GM12878 (cell line): Measurements from ENCODE around the gene CETP. TPM values are rescaled to one million over a fixed set of nuclear protein-coding genes. Genes with fewer than 3 reads are reported as not detected.

Source experiments
- ATF7 ChIP-seq: fragments of 450-650 bp; IDR thresholded peaks from 2 replicates; pipeline ENCODE4 v1.6.1; 2016; ENCODE audit warnings: low read depth, mild to moderate bottlenecking
- BCL3 ChIP-seq: IDR thresholded peaks from 2 replicates; pipeline ENCODE4 v1.6.1; 2011; ENCODE audit warnings: borderline replicate concordance, low read depth, mild to moderate bottlenecking, moderate library complexity, low read length; ENCODE audit not compliant: insufficient read depth, poor library complexity, severe bottlenecking
- CBFB ChIP-seq: IDR thresholded peaks from 2 replicates; pipeline ENCODE4 v1.6.1; 2016; ENCODE audit warnings: antibody characterized with exemption, low read depth
- EED ChIP-seq: sonication (generic); IDR thresholded peaks from 2 replicates; pipeline ENCODE4 v1.6.1; 2016; ENCODE audit warnings: antibody characterized with exemption, low read depth
- EGR1 ChIP-seq, 2 experiments: IDR thresholded peaks; 1 replicate in 1 of 2; 2 replicates in 1 of 2; pipeline ENCODE4 v1.6.1; 2011 to 2012; ENCODE audit warnings: low read depth in 2 of 2, low read length in 2 of 2, borderline replicate concordance in 1 of 2, mild to moderate bottlenecking in 1 of 2, moderate library complexity in 1 of 2
- GATAD2B ChIP-seq: fragments of 450-650 bp; conservative IDR thresholded peaks from 2 replicates; pipeline ENCODE4 v1.6.1; 2017; ENCODE audit warnings: low read depth, mild to moderate bottlenecking, moderate library complexity
- IKZF1 ChIP-seq: fragments of 450-650 bp; conservative IDR thresholded peaks from 2 replicates; pipeline ENCODE4 v1.6.1; 2017; ENCODE audit warnings: antibody characterized with exemption, mild to moderate bottlenecking
- MEF2A ChIP-seq: IDR thresholded peaks from 2 replicates; pipeline ENCODE4 v1.6.1; 2011; ENCODE audit warnings: low read depth, mild to moderate bottlenecking, low read length, moderate library complexity; ENCODE audit not compliant: insufficient read depth
- NBN ChIP-seq: fragments of 450-650 bp; IDR thresholded peaks from 2 replicates; pipeline ENCODE4 v1.6.1; 2016
- NR2C2 ChIP-seq: IDR thresholded peaks from 2 replicates; pipeline ENCODE4 v1.6.1; 2011; ENCODE audit warnings: borderline replicate concordance, low read depth; ENCODE audit not compliant: control insufficient read depth, insufficient read length
- PAX5 ChIP-seq: IDR thresholded peaks from 2 replicates; pipeline ENCODE4 v1.6.1; 2011; ENCODE audit warnings: low read depth, low read length, borderline replicate concordance
- POU2F2 ChIP-seq: IDR thresholded peaks from 3 replicates; pipeline ENCODE4 v1.6.1; 2011; ENCODE audit warnings: low read depth, mild to moderate bottlenecking, low read length, borderline replicate concordance
- RELA ChIP-seq: fragments of 450-650 bp; IDR thresholded peaks from 2 replicates; pipeline ENCODE4 v1.8.0; 2014; ENCODE audit warnings: borderline replicate concordance; ENCODE audit not compliant: partially characterized antibody
- RUNX3 ChIP-seq: IDR thresholded peaks from 2 replicates; pipeline ENCODE4 v1.6.1; 2012; ENCODE audit warnings: low read length, inconsistent platforms
- SIX5 ChIP-seq: IDR thresholded peaks from 2 replicates; pipeline ENCODE4 v1.6.1; 2011; ENCODE audit warnings: mild to moderate bottlenecking, low read depth, low read length, moderate library complexity; ENCODE audit not compliant: severe bottlenecking
- SMAD1 ChIP-seq: fragments of 450-650 bp; IDR thresholded peaks from 2 replicates; pipeline ENCODE4 v1.6.1; 2018; ENCODE audit warnings: mild to moderate bottlenecking, low read depth; ENCODE audit not compliant: partially characterized antibody
- SMAD5 ChIP-seq: IDR thresholded peaks from 2 replicates; pipeline ENCODE4 v1.6.1; 2016; ENCODE audit warnings: antibody characterized with exemption, low read depth
- SMC3 ChIP-seq: IDR thresholded peaks from 2 replicates; pipeline ENCODE4 v1.6.1; 2011; ENCODE audit warnings: low read length, improper control_type of control experiment, borderline replicate concordance
- SRF ChIP-seq, 2 experiments: IDR thresholded peaks; 2 replicates each; pipeline ENCODE4 v1.6.1; 2011; ENCODE audit warnings: low read depth in 2 of 2, low read length in 2 of 2, mild to moderate bottlenecking in 1 of 2, moderate library complexity in 1 of 2
- TBL1XR1 ChIP-seq: IDR thresholded peaks from 2 replicates; pipeline ENCODE4 v1.6.1; 2012; ENCODE audit warnings: low read depth, low read length, improper control_type of control experiment
- ZBTB33 ChIP-seq: fragments of 450-650 bp; IDR thresholded peaks from 2 replicates; pipeline ENCODE4 v1.6.1; 2017; ENCODE audit warnings: mild to moderate bottlenecking
- ZNF24 ChIP-seq: fragments of 450-650 bp; IDR thresholded peaks from 2 replicates; pipeline ENCODE4 v1.6.1; 2017; ENCODE audit warnings: antibody characterized with exemption, mild to moderate bottlenecking
- ZNF274 ChIP-seq: IDR thresholded peaks from one replicate; pipeline ENCODE4 v1.8.0; 2011; ENCODE audit not compliant: insufficient read length, insufficient read depth
- polyA plus RNA-seq, 11 experiments: library from polyadenylated mRNA; depleted of rRNA in 4 of 11; unstranded in 6 of 11; stranded (reverse) in 5 of 11; fragments of >200 nt; fragmentation: Nextera tagmentation in 4 of 11; fragmentation: Illumina TruSeq in 1 of 11; extraction: Ambion mirVana in 4 of 11; extraction: Trizol in 1 of 11; gene quantifications; 1 replicate in 1 of 11; 2 replicates in 10 of 11; pipeline versions ENCODE4 v1.2.1 to v1.2.3, GENCODE V29; 2011 to 2016; ENCODE audit warnings: inconsistent platforms in 2 of 11, missing spikeins in 2 of 11, low read depth in 1 of 11
- total RNA-seq, 4 experiments: library from RNA; depleted of rRNA in 3 of 4; stranded (reverse); fragments of >200 nt in 3 of 4; fragmentation: Illumina TruSeq in 1 of 4; extraction: Trizol in 1 of 4; gene quantifications; 2 replicates each; pipeline versions ENCODE4 v1.2.1 to v1.2.3, GENCODE V29; 2013 to 2021
- TF ChIP-seq, protein P1 (sequence below): fragments of 450-650 bp; IDR thresholded peaks from 2 replicates; pipeline ENCODE4 v1.6.1; 2018; ENCODE audit warnings: mild to moderate bottlenecking, low read depth, moderate library complexity; ENCODE audit not compliant: partially characterized antibody
- TF ChIP-seq, protein P2 (sequence below): fragments of 450-650 bp; IDR thresholded peaks from 2 replicates; pipeline ENCODE4 v1.6.1; 2016; ENCODE audit warnings: mild to moderate bottlenecking

Gene CETP
- total and polyA plus RNA-seq, 10 of the 15 experiments (the other 5 are each of a cell fraction or from before 2014, with no cell fraction given), result 1.2 to 6.4 (median 2.1) TPM

DNA sequence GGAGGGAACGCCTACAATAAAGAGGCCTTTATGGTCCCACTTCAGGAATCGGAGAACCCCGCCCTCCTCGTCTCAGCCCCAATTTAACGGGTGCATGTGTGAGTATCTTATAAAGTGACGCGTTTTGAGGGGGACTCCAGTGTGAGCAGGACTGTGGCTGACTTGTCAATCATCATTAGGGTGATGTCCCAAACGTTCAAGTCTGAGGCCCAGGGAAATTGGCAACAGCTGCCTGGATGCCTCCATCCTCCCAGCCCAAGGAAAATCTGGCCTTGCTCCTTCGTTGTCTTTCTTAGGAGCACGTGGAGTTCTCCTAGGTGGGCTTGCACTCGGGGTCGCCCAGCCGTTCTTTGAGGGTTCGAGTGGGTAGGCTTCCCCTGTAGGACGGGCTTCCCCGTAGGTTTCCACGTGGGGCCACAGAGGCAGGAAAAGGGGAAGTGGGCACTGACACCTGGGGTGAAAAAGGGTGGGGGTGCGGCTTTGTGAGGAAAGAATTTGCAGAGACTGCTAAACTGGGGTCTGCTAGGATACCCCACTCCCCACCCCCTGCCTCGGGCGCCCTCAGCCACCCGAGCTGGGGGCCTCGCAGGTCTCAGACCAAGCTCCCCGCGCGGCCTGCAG is 30.4 kb upstream of the CETP start (continued):
- TF ChIP-seq, protein P1, sequence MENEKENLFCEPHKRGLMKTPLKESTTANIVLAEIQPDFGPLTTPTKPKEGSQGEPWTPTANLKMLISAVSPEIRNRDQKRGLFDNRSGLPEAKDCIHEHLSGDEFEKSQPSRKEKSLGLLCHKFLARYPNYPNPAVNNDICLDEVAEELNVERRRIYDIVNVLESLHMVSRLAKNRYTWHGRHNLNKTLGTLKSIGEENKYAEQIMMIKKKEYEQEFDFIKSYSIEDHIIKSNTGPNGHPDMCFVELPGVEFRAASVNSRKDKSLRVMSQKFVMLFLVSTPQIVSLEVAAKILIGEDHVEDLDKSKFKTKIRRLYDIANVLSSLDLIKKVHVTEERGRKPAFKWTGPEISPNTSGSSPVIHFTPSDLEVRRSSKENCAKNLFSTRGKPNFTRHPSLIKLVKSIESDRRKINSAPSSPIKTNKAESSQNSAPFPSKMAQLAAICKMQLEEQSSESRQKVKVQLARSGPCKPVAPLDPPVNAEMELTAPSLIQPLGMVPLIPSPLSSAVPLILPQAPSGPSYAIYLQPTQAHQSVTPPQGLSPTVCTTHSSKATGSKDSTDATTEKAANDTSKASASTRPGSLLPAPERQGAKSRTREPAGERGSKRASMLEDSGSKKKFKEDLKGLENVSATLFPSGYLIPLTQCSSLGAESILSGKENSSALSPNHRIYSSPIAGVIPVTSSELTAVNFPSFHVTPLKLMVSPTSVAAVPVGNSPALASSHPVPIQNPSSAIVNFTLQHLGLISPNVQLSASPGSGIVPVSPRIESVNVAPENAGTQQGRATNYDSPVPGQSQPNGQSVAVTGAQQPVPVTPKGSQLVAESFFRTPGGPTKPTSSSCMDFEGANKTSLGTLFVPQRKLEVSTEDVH, result peak; percentile 53
- peak; percentile 82 for TF ChIP-seq PAX5
- peak; percentile 95 for TF ChIP-seq IKZF1
- TF ChIP-seq, protein P2, sequence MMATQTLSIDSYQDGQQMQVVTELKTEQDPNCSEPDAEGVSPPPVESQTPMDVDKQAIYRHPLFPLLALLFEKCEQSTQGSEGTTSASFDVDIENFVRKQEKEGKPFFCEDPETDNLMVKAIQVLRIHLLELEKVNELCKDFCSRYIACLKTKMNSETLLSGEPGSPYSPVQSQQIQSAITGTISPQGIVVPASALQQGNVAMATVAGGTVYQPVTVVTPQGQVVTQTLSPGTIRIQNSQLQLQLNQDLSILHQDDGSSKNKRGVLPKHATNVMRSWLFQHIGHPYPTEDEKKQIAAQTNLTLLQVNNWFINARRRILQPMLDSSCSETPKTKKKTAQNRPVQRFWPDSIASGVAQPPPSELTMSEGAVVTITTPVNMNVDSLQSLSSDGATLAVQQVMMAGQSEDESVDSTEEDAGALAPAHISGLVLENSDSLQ, result peak; percentile 93
- TF ChIP-seq GATAD2B, result peak; percentile 89
- peak; percentile 87 for TF ChIP-seq TBL1XR1
- 0 out of 2 replicates have a peak, but pooled peaks have one; percentile 1 for TF ChIP-seq ZBTB33
- peak; percentile 86 for TF ChIP-seq NBN
- peak; percentile 19 for TF ChIP-seq SMAD1
- 0 out of 3 replicates have a peak, but pooled peaks of 1 of the 2 experiments have one; percentile 5 for TF ChIP-seq EGR1 (IDR thresholded peaks at IDR 0.05; ENCODE audit: borderline replicate concordance in 1 of 2, low read depth in 2 of 2, low read length in 2 of 2)
- no peak; a peak in 2 of 4 replicates for TF ChIP-seq SRF (IDR thresholded peaks at IDR 0.05; ENCODE audit: low read depth in 2 of 2, low read length in 2 of 2)
- no peak for TF ChIP-seq NR2C2
- TF ChIP-seq SMAD5, result no peak
- peak; percentile 45; the same call in 2 of the 3 replicates for TF ChIP-seq POU2F2
- peak; percentile 29 for TF ChIP-seq BCL3
- no peak for TF ChIP-seq ZNF24
- TF ChIP-seq SIX5, result no peak
- no peak for TF ChIP-seq SMC3
- no peak for TF ChIP-seq ZNF274
- peak; percentile 81; the same call in 1 of the 2 replicates for TF ChIP-seq ATF7
- TF ChIP-seq EED, result peak; percentile 92
- peak; percentile 14; the same call in 1 of the 2 replicates for TF ChIP-seq CBFB
- 0 out of 2 replicates have a peak, but pooled peaks have one; percentile 53 for TF ChIP-seq MEF2A
- peak; percentile 88 for TF ChIP-seq RUNX3
- TF ChIP-seq RELA, result peak; percentile 94
